NCI-H187 treated with DMSO at 0.1 percent for 48 hours (cell line): Measurements from ENCODE around the gene KCNQ1OT1.

Experiments used
- DNase-seq: peaks from one replicate; lab custom pipeline; 2025; lab: John Stamatoyannopoulos, UW

Gene KCNQ1OT1

DNA sequence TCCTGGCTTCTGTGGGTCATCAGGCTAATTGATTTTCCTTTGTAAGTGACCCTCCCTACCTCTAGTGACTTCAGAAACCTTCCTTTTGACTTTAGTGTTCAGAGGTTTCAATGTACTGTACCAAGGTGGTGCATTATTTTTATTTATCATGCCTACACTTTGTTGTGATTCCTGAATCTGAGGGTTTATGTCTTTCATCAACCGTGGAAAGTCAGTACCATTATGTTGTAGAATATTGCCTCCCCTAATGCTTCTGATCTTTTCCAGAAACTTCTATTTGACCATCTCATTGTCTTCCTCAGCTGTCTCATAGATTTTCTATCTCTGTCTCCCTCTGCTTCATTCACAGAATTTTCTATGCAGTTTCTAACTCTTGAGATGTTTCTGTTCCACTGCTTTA, 105.5 kb downstream of the KCNQ1OT1 start:
- no peak for DNase-seq

DNA sequence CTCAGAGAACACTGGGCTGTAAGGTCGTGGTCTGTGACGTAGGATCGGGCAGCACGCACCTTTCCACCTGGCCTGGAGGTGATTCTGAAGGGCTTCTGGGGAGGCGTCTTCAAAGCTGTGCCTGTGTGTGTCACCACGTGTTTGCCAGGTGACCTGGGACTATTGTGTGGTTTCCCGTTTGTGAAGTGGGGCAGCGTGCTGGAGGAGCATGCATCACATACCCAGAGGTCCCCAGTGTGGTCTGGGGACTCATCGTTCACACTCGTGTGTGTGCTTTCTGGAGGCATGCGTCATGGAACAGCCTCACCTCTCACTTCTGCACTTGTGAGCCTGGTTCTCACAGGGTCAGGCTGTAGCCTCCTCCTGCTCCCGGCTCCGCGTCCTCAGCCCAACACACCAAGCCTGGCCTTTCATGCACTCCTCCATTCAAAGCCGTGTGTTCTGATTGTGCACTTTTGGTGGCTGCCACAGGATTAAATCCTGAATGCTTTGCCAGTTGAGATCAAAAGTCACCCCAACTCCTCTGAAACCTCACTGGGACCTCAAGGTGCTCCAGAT, 106.3 kb downstream of the KCNQ1OT1 start:
- DNase-seq: no peak

DNA sequence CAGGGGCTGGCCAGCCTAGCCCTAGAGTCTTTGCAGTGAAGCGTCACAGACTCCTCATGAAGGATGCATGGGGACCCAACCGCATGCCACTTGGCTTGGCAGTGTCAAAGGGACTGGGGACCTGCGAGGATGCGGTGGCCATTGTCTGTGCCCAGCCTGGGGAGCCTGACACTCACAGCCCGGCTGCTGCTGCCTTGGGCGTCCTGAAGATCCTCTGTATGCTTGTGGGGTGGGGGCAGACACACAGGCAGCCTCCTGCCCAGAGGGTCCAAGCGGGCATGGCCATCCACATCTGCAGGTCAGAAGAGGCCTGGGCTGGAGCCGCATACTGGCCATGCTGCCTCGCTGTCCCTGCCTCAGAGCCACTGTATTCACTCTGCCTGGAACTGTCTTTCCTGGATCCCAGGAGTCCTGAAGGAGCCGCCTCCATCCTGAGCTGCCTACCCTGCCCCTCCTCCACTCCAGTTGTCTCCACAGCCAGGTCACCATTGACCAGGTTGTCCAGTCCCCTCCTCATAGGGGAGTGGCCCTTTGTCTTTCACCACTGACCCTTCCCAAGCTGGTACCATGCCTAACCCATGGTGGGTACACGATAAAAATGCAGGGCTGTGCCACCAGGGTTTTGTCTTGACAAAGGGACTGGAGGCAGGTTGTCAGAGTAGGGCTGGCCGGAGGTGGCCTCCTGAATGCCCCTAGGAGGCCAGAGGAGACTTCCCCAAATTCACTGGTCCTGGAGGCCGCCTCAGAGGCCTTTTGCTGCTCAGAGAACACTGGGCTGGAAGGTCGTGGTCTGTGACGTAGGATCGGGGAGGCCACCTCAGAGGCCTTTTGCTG, 107.0 kb downstream of the KCNQ1OT1 start:
- no peak for DNase-seq

DNA sequence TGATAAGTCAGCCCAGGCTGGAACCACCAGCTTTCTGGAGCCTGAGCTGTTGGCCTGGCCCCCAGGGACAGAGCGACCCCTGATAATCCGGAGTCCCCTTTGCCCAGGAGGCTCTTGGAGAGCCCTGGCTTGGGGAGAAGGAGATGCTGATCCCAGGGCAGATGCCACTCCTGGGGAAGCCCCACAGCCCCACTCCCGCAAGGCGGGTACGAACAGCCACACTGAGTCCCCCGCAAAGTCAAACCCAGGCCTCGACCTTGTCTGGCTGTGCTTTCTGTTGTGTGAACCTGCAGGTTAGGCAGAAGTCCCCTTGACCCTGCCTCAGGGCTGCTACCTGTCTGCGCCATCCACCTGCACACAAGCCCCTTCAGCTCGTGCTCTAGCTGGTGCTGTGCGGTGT, 108.0 kb downstream of the KCNQ1OT1 start:
- no peak for DNase-seq

DNA sequence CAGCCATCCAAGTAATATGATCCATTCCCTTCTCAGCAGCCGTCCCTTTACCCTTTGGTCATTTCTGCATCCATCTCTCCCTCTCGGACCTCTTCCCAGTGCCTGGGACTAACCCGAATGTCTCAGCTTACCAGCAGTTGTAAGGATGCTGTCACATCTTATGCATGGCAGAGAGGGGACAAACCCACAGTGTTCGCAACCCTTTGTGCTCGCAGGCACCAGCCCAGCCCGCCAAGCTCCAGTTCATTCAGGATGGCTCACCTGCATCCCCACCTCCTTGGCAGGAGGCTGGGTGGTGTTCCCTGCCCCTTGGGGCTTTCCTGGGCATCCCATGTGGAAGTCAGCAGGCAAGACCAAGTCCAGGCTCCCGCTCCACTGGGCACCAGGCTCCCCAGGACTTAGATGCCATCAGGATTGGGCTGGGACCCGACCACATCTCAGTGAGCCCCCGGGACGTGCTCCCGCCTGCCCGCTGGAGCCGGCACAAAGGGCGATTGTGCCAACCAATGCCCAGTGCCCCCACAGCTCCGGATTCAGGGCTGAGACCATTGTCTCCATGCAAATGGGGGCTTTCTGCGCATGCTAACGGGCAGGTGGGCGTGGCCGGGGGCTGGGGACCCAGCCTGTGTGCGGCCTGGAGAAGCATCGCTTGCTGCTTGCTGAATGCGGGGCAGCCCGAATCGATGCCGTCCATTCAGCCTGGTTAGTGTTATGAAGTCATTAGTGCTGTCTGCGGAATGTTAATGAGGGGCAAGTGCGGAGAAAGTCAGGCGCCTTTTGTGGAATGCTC, 108.6 kb downstream of the KCNQ1OT1 start:
- DNase-seq: no peak

DNA sequence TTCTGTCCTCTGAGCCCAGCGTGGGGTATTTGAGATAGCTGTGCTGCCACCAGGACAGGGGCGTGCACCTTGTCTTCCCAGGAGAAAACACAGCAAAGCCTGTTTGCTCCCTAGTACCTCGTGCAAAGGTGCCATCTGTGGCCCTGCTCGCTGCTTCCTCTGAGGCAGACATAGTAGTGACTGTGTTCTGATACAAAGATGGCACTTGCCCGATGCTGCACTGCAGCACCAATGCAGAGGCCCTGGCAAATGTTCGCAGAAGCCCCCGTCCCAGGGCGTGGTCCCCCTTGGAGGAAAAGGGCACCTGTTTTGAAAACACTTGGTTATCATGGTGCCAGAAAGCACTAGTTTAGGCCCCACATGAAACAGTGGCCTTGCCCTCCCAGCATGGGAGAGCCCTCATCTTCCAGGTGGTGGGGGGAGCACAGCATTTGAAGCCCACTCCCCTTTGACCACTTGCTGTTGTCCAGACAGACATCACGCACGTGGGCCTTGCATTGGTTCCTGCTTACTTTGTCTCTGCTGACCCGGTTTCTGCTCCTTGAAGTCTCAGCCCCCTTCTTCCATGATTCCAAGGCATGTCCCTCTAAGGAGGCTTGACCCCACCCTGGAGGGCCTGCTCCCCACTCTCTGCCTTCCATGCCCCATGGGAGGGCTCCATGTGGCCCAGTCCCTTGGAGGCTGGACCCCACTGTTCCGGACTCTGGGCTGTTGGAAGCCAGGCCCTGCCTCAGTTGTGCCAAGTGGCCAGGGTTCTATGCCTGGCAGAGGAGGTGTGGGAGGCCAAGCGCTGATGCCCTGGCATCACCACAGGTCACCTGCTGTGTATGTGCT, 109.4 kb downstream of the KCNQ1OT1 start:
- DNase-seq: no peak

DNA sequence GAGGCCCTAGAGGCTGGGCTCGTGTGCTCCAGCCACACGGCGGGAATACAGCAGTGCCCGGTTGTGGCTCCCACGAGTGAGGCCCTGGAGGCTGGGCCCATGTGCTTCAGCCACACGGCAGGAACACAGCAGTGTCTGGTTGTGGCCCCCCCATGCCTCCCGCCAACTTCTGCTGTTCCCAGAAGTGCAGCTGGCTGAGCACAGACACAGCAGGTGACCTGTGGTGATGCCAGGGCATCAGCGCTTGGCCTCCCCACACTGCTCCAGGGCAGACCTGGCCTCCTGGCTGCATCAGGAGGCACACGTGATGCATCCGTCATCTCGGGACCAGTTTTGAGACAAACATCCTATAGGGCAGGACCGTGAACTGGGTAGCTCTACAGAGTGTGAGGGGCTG, 110.3 kb downstream of the KCNQ1OT1 start:
- DNase-seq: no peak

DNA sequence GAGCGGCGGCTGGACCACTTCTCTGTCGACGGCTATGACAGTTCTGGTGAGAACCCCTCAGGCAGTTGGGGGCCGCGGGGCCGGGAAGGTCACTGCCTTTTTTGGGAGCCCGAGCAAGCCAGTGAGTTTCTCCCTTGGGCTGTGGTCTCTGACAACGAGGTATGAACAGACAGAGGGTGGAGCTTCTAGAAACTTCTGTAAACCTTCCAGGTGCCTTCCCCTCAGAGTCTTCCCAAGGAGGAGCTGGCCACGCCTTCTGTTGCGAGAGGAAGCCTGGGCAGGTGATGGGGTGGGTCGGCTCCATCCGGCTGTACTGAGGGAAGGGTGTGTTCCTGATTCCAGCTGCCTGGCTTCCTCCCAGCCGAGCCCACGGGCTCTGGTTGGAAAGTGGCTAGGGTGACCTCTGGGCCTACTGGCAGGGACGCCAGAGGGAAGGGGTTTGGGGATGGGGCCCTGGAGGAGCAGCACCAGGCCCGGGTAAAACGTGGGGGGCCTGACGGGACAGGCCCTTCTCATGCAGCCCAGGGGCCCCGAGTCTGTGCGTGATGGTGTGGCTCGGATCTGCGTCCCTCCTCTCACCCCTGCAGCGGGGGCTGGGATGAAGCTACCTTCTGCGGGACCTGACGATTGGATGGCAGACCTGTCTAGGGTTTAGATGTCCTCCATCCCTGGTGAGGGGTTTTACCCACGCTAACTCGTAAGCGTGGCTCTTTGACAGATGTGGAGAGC, 110.8 kb downstream of the KCNQ1OT1 start:
- DNase-seq: no peak

DNA sequence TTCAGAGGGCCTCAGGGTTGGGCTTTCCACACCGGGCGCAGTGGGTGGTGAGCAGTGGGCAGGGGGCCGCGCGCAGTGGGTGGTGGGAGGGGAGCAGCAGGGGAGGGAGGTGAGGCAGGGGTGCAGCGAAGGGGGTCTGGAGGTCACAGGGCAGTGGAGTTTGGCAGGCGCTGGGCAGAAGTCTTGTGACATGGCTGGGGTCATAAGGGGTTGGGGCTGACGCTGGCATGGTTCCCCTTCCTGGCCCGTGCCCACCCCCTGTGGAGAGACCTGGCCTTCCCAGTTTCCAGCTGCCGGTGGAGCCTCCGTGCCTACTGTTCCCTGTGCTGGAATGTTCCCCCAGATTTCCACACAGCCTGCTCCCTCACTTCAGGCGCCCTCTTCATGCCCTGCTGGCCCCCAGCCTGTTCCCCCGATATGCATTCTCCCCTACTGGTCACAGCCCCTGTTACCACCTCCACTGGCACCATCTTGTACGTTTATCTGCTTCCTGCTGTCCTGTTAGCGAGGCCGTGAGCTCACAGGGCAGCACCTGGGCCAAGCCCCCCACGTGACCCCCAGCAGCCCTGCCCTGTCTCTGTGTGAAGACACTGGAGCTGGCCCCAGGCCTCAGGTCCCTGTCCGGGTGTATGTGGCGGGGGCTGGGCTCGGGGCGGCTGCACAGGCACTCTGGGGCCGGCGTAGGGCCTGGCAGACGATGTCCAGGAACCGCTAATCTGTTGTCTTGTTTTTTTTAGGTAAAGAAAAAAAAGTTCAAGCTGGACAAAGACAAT, 111.6 kb downstream of the KCNQ1OT1 start:
- no peak for DNase-seq

DNA sequence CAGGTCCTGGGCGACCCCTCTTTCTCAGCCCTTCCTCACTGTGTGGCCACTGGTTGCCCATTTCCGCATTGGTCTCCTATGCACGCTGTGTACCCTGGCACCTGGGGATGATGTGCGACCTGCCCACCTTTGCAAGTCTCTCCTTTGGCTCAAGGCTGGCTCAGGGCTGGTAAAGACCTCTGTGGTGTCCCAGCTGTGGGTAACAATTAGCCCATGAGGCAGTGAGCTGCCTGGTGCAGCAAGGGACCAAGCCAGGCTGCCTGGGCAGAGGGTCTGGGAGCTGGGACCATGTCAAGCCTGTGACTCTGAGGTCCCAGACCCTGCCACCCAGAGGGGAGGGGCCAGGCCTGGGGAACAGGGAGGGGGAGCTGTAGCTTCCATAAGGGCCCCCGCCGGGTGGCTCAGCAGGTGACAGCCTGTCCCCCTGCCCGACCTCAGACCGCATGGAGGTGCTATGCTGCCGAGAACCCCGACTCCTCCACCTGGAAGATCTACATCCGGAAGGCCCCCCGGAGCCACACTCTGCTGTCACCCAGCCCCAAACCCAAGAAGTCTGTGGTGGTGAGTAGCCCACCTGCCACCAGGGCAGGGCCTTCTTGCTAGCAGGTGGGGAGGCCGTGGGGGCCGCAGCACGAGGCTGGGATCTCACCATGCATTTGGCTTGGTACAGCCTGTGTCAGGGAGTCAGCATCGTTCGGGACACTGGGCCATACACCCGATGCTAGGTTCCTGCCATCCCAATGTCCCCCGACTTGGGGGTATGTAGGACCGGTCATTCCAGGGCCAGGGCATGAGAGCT, 112.5 kb downstream of the KCNQ1OT1 start:
- DNase-seq: no peak

DNA sequence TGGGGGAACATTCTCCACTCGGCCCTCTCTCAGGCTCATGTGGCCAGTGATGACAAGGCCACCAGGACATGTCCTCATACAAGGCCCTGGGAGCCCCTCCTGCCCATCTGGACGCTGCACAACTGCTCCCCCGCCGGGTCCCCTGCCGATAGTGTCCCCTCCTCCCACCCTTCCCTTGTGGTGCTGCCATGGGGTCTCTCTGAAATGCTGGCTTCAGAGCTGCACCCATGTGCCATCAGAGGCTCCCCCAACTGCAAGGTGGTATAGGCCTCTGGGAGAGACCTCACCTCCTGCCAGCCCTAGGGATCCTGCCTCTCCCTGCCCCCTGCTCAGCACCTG, 113.0 kb downstream of the KCNQ1OT1 start:
- no peak for DNase-seq

DNA sequence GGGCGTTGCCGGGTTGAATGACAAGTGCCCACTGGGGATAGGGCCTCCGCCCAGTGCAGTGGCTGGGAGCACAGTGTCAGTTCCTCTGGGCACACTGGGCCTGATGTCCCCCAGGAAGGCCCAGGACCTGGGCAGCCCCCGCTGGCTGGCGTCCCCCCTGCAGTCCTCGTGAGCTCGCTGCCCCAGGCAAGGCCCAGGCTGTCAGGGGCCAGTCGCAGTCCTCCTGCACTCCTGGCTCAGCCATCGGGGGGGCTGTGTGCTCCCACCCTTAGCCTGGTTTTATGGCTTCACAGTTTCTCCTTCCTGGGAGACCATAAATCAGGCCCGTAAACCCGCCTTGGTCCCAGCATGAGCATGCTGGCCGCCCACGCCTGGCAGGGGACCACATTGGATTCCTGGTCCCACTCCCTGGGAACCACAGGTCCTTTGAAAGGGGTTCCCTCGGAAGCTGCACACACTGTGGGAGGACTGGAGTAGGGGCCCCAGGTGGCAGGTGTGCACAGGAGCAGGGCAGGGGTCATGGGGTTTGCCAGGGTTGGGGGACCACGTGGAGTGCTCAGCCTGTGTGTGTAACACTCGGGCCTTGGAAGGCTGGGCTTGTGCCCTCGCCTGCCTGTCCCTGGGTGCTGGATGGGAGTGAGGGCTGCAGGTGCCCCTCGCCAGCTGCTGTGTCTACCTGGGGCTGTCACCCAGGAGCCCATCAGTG, 113.6 kb downstream of the KCNQ1OT1 start:
- DNase-seq: no peak

DNA sequence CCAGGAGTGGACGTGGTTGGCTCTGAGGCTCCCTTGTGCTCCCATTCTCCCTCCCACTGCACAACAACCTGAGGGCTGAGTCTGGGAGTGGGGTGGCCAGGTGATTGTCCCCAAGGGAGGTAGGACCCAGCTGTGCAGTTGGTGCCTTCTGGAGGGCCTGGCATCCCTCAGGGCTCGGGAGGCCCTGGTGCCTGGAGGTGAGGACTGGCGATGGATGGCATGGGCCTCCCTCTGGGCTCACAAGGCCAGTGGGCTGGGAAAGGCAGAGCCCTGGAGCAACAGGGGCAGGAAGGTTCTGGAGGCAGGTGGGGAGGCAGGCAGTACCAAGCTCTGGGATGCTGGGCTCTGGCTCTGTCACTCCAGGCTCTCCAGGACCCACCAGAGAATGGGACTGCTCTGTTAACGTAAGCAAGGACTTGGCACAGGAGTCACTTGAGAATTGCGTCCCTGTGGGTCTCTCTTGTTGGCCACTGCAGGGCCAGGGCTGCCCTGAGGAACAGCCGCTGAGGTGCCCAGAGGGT, 114.2 kb downstream of the KCNQ1OT1 start:
- DNase-seq: no peak

DNA sequence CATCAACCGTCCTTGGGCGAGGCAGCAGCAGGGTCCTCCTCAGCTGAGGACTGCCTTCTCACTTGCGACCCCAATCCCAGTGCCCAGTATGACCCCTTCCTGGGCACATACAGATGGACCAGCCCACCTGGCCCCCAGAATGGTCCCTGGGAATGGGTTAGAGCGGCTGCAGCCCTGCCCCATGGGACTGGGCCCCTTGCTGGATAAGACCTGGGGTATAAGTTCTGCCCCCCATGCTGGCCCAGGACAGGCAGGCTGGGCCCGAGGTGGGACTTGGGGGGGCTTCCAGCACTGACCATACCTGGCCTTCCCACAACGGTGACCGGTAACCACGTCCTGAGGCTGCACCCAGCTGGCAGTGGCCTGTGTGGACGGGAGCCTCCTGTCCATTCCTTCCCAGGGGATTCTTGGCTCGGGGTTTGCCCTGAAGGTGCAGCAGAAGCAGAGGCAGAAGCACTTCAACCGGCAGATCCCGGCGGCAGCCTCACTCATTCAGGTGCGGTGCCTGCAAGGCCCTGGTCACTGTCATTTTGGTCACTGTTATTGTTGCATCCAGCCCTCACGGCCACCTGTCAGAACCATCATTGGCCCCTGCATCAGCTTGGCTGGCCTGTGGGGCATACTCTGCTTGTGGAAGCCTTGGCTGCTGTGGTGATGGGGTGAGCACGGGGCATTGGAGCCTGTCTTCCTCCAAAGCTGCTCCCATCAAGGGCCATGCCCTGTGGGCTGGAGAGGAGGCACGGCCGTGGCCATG, 114.8 kb downstream of the KCNQ1OT1 start:
- DNase-seq: no peak

DNA sequence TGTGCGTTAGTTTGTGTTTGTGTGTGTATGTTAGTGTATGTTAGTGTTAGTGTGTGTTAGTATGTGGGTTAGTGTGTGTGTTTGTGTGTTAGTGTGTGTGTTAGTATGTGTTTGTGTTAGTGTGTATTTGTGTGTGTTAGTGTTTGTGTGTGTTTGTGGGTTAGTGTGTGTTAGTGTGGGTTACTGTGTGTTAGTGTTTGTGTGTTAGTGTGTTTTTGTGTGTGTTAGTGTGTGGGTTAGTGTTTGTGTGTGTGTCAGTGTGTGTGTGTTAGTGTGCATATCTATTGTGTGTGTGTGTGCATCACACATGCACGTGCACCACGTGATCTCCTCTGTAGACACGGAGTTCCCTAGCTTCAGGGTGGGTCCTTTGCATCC, 115.4 kb downstream of the KCNQ1OT1 start:
- DNase-seq: no peak

DNA sequence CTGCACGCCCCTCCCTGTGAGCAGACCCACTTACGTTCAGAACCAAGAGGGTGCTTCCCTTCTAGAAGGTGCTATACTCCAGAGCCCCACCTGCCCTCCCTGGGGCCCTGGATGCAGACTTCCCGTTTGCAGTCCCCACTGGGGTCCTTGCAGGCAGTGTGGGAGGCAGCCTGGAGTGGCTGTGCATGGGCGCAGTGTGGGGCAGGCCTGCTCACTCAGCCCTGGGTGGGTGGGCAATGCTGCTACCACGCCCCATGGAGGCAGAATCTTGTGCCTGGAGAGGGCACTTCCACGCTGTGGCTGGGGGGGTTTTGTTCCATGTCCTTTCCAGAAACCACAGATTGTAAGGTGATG, 116.2 kb downstream of the KCNQ1OT1 start:
- DNase-seq: no peak

DNA sequence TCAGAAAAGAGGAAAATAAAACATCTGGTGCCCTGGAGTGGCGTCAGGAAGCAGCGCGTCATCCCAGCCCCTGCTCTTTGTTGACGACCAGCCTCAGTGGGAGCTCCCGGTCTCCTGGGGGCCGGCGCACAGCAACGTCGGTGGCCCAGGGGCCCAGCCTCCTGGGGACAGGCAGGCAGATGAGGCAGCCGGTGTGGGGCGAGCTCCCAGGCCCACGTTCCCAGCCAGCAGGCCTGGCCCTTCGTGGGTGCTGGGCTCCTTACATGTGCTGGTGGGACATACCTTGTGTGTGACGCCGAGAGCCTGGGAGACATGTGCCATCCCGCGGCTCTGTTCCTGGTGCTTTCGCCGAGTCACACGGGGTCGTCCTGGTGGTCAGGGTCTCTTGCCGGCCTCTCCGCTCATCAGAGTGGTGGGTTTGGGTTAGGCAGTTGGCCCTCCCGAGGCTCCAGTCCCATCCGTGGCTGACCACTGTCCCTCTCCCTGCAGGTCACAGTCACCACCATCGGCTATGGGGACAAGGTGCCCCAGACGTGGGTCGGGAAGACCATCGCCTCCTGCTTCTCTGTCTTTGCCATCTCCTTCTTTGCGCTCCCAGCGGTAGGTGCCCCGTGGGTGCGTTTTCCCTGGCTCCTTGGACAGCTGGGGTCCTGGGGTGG, 116.7 kb downstream of the KCNQ1OT1 start:
- no peak for DNase-seq

DNA sequence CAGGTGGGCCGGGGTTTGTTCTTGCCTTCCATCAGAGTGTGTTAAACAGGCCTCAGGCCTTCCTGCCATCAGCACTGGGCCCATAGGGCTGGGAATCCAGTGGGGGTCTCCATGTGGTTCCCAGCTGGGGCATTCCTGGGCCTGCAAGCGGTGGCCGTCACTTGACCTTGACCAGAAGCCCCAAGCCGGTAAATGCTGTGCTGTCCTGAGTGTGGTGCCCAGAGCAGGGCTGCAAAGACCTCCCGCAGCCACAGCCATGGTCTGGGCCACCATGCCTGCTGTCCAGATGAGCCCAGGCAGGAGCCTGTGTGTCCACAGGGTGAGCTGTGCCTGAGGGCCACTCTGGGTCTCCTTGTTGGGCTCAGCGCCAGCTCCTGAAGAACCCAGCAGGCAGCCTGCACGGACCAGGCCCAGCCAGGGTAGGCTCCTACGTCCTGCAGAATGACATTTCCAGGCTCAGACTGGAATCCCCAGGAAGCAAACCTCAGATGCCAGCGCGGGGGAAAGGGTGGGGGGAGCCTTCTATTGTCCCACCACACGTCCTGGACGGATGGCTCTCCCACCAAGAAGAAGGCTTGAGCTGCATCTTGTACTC, 117.3 kb downstream of the KCNQ1OT1 start:
- no peak for DNase-seq
